ENCODE data around the gene ABCA12.

GRCh38 chr2:215049341-215049740 lies 89.1 kb downstream of the ABCA12 start:
- TF ChIP-seq CTCF (IDR thresholded peaks at IDR 0.05) (no peak), POLR2A (IDR thresholded peaks at IDR 0.05) (no peak)
